ENCODE measurements around the gene DPM2. TPM values are rescaled to one million over a fixed set of nuclear protein-coding genes. Genes with fewer than 3 reads are reported as not detected.

DPM2 gene, protein sequence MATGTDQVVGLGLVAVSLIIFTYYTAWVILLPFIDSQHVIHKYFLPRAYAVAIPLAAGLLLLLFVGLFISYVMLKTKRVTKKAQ
- 10 to 100 TPM in 1 of 4 donors, 1 to 10 TPM in 3; 6.6 to 13.3 (median 8.5) TPM for total RNA-seq

DNA sequence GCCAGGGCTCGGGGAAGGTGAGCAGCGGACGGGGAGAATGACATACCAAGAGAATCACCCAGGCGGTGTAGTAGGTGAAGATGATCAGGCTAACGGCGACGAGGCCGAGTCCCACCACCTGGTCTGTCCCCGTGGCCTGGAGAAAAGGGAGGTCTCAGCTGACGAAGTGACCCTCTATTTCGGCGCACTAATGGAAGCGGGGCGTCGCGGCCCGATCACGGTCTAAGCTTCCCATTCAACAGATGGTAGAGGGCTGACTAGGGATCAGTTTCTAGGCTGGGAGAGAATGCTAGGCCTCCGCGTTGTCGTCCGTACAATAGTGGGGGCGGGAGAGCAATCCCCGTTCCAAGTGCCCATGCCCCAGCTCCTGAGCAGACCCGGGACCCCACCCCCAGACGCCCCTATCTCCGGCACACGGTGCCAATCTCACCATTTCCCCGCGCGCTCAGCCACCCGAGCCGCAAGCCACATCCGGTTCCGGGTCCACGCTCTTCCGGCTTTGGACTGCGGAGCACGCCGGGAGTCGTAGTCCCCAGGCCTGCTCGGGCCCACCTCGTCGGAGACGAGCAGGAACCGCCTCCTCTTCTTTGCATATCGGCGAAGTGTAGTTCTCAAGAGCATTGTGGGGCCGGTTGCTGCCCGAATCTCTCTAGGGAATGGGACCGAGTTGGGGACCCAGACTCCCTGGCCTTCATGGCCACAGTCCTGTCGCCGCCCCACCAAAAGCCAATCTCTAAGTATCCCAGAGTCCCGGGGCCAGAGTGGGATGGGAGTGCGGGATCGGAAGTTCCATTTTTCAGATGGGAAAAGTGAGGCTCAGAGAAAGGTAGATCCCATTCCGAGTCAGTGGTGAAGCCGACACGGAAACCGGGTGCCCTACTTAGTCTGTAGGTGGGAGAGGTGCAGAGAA is at the start of gene DPM2:
Gene DPM2 (minus strand): TSS at position 467 of the 910 bp plus-strand sequence. CDS start 34 bp downstream, at position 433.
- H3K27ac ChIP-seq (replicated peaks in 1 of 4): peak within 1 kb of the TSS; percentile 50 to 73 (median 67)
- peaks cover 0 to 38% (median 27%) of the 10 kb centered on the region in 4 donors for H3K36me3 ChIP-seq
- intact Hi-C loops (cut with DNase I): no loop called here
- peaks cover 28 to 50% (median 43%) of the 10 kb centered on the region in 4 donors for H3K4me1 ChIP-seq
- peak; percentile 95 for DNase-seq (ENCODE audit: extremely low spot score)
- no peaks in the 10 kb centered on the region for H3K27me3 ChIP-seq
- no peaks in the 10 kb centered on the region for H3K9me3 ChIP-seq
- peak within 1 kb of the TSS; percentile 67 to 88 (median 79) for H3K4me3 ChIP-seq
- TF ChIP-seq POLR2AphosphoS5 (IDR thresholded peaks at IDR 0.05) (peak; percentile 88 to 90), POLR2A (IDR thresholded peaks at IDR 0.05; ENCODE audit: low read depth) (peak; percentile 27), EP300 (IDR thresholded peaks at IDR 0.05) (no peak)
- TF ChIP-seq, protein P1, sequence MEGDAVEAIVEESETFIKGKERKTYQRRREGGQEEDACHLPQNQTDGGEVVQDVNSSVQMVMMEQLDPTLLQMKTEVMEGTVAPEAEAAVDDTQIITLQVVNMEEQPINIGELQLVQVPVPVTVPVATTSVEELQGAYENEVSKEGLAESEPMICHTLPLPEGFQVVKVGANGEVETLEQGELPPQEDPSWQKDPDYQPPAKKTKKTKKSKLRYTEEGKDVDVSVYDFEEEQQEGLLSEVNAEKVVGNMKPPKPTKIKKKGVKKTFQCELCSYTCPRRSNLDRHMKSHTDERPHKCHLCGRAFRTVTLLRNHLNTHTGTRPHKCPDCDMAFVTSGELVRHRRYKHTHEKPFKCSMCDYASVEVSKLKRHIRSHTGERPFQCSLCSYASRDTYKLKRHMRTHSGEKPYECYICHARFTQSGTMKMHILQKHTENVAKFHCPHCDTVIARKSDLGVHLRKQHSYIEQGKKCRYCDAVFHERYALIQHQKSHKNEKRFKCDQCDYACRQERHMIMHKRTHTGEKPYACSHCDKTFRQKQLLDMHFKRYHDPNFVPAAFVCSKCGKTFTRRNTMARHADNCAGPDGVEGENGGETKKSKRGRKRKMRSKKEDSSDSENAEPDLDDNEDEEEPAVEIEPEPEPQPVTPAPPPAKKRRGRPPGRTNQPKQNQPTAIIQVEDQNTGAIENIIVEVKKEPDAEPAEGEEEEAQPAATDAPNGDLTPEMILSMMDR (IDR thresholded peaks at IDR 0.05): peak in 1 of 3 experiments; percentile 12
- 13% methylated on average over 22 of the region's 60 CpGs for WGBS

DNA sequence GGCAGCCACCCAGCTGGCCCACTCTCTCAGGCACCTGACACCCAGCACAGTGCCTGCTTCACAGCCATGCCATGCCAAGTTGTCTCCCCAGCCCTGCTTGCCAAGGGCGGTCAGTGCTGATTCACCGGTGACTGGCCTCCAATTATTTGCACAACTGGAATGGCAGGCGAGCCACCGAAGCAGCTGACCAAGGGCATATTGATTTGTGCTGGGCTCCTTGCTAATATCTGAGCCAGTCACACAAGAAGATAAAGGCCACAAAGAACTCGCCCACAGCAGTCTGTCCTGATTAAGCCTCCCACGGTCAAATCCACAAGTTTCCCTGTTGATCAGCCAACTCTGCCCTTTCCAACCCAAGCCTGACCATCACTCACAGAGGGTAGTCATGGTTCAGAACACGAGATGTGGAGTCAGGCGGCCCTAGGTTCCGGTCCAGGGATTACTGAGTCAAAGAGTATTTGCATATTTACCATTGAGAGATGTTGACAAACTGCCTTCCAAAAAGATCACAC is 49.5 kb upstream of the DPM2 start:
- TF ChIP-seq POLR2A (IDR thresholded peaks at IDR 0.05; ENCODE audit: low read depth) (no peak), EP300 (IDR thresholded peaks at IDR 0.05) (no peak), POLR2AphosphoS5 (IDR thresholded peaks at IDR 0.05) (no peak)
- TF ChIP-seq, protein P1 (IDR thresholded peaks at IDR 0.05): no peak
- WGBS: 86% methylated on average over 9 of the region's 9 CpGs
- Histone ChIP-seq H3K4me1 (peaks cover 0 to 7% (median 1%) of the 10 kb centered on the region in 4 donors), H3K27me3 (no peaks in the 10 kb centered on the region), H3K9me3 (no peaks in the 10 kb centered on the region), H3K27ac (replicated peaks in 1 of 4) (no peak overlapping the region), H3K36me3 (no peaks in the 10 kb centered on the region), H3K4me3 (no peak overlapping the region)
- DNase-seq (ENCODE audit: extremely low spot score): no peak
- intact Hi-C loops (cut with DNase I): loop anchor here (10.0 kb wide), 1 partner anchor 48 kb away; no protein-coding TSS in a partner anchor

DNA sequence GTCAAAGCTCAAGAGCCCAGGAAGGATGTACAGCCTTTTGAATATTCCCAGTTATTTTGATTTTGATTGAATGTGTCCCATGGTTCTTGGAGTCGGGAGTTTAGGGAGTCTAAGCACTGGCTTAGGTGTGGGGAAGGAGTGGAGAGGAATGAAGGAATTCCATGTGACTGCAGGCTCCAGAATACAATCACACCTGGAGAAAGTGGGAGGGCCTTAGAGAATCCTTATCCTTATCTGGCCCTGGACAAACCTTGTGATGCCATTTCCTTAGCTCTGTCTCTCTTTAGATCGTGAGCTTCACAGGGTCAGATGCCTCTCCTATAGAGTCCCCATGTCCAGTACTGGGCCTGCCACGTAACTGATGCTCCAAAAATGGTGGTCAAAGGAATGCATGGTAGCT is 47.4 kb upstream of the DPM2 start:
- H3K4me3 ChIP-seq: no peak overlapping the region
- H3K4me1 ChIP-seq: peaks cover 8 to 12% (median 10%) of the 10 kb centered on the region in 4 donors
- no peak overlapping the region for H3K27ac ChIP-seq (replicated peaks in 1 of 4)
- H3K9me3 ChIP-seq: no peaks in the 10 kb centered on the region
- no peaks in the 10 kb centered on the region for H3K36me3 ChIP-seq
- no peak for TF ChIP-seq EP300 (IDR thresholded peaks at IDR 0.05)
- TF ChIP-seq POLR2A (IDR thresholded peaks at IDR 0.05; ENCODE audit: low read depth): no peak
- TF ChIP-seq, protein P1 (IDR thresholded peaks at IDR 0.05): no peak
- TF ChIP-seq POLR2AphosphoS5 (IDR thresholded peaks at IDR 0.05): no peak
- WGBS: 89% methylated on average over 3 of the region's 3 CpGs
- DNase-seq (ENCODE audit: extremely low spot score): no peak
- intact Hi-C loops (cut with DNase I): loop anchor here (10.0 kb wide), 1 partner anchor 50 kb away; no protein-coding TSS in a partner anchor
- H3K27me3 ChIP-seq: no peaks in the 10 kb centered on the region

DNA sequence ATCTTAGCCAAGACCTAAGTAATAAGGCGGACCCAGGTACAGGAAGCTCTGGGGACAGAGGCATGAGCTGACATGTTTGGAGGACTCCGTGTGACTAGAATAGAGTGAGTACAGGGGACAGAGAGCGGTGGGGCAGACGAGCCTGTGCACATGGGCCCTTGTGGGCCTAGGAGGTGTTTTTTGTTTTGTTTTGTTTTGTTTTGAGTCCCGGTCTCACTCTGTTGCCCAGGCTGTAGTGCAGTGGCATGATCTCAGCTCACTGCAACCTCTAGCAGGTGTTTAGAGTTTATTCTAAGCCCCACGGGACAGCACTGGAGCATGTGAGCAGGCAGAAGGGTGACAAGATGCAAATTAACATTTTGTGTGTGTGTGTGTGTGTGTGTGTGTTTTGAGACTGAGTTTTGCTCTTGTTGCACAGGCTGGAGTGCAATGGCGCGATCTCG is 46.2 kb upstream of the DPM2 start:
- peaks cover 18 to 23% (median 20%) of the 10 kb centered on the region in 4 donors for H3K4me1 ChIP-seq
- intact Hi-C loops (cut with DNase I): loop anchor here (5.0 to 10.0 kb wide), 2 partner anchors 42 to 51 kb away; no protein-coding TSS in a partner anchor
- WGBS: 91% methylated on average over 9 of the region's 9 CpGs
- TF ChIP-seq EP300 (IDR thresholded peaks at IDR 0.05) (no peak), POLR2A (IDR thresholded peaks at IDR 0.05; ENCODE audit: low read depth) (no peak), POLR2AphosphoS5 (IDR thresholded peaks at IDR 0.05) (no peak)
- TF ChIP-seq, protein P1 (IDR thresholded peaks at IDR 0.05): no peak
- no peaks in the 10 kb centered on the region for H3K27me3 ChIP-seq
- DNase-seq (ENCODE audit: extremely low spot score): no peak
- H3K9me3 ChIP-seq: no peaks in the 10 kb centered on the region
- H3K27ac ChIP-seq (replicated peaks in 1 of 4): no peak overlapping the region
- no peaks in the 10 kb centered on the region for H3K36me3 ChIP-seq
- no peak overlapping the region for H3K4me3 ChIP-seq
